SK-N-MC (cell line): ENCODE data around the gene FAM110D.

Experiments
- DNase-seq: peaks from one replicate; pipeline ENCODE4 v3.0.0-alpha.2; 2011; ENCODE audit warnings: low read depth, low spot score
- H3K27ac ChIP-seq: fragments of 200-600 bp; sonication (generic); 2 replicates; pipeline ENCODE4 v1.5.1; 2016; ENCODE audit warnings: mixed run types
- H3K36me3 ChIP-seq: fragments of 200-600 bp; sonication (generic); 2 replicates; pipeline ENCODE4 v1.6.1; 2017; ENCODE audit warnings: antibody characterized with exemption, low read length, mixed read lengths; ENCODE audit not compliant: insufficient read depth
- H3K4me3 ChIP-seq: fragments of 200-600 bp; sonication (generic); 2 replicates; pipeline ENCODE4 v1.5.1; 2016
- H3K9ac ChIP-seq: fragments of 200-600 bp; sonication (generic); 2 replicates; pipeline ENCODE4 v1.8.0; 2017; ENCODE audit warnings: mixed run types, mixed read lengths; ENCODE audit not compliant: insufficient read length
- H3K9me3 ChIP-seq: fragments of 200-600 bp; sonication (generic); 2 replicates; pipeline ENCODE4 v1.6.1; 2017; ENCODE audit warnings: low read depth, mild to moderate bottlenecking, antibody characterized with exemption, low read length, moderate library complexity, mixed read lengths
- EZH2 ChIP-seq: fragments of 200-600 bp; sonication (generic); IDR thresholded peaks from one replicate; pipeline ENCODE4 v1.6.1; 2017; ENCODE audit warnings: antibody characterized with exemption
- FOXP2 ChIP-seq: optimal IDR thresholded peaks from 2 replicates; pipeline ENCODE3; 2011; ENCODE audit warnings: mild to moderate bottlenecking, moderate library complexity; ENCODE audit not compliant: insufficient read depth; ENCODE audit errors: extremely low read length, control extremely low read depth
- POLR2AphosphoS5 ChIP-seq: IDR thresholded peaks from 2 replicates; pipeline ENCODE4 v1.6.1; 2012; ENCODE audit warnings: mild to moderate bottlenecking, low read depth, low read length, borderline replicate concordance

The FAM110D gene

GRCh38 chr1:26184883-26185282, 26.0 kb downstream of the FAM110D start:
- DNase-seq, result no peak
- Histone ChIP-seq H3K9ac (no peak overlapping the region), H3K4me3 (no peak overlapping the region), H3K27ac (no peak overlapping the region), H3K9me3 (no peaks in the 10 kb centered on the region), H3K36me3 (no peaks in the 10 kb centered on the region)
- TF ChIP-seq FOXP2, result no peak

DNA sequence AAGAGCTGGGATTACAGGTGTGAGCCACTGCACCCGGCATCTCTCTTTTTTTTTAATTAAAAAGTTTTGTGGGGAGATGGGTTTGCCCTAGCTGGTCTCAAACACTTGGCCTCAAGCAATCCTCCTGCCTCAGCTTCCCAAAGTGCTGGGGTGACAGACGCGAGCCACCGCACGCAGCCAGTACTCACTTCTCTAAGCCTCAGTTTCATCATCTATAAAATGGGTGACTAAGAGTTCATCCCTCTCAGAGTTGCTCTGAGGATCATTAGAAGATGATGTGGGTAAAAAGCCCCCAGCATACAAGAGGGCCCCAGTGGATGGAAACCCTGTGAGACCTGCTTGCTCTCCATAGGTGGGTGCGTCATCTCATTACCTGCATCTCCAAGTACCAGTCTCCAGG, 29.0 kb downstream of the FAM110D start:
- Histone ChIP-seq H3K9me3 (no peaks in the 10 kb centered on the region), H3K9ac (no peak overlapping the region), H3K36me3 (no peaks in the 10 kb centered on the region), H3K27ac (no peak overlapping the region), H3K4me3 (no peak overlapping the region)
- TF ChIP-seq POLR2AphosphoS5, result no peak
- no peak for TF ChIP-seq EZH2
- no peak for TF ChIP-seq FOXP2
- DNase-seq, result no peak

DNA sequence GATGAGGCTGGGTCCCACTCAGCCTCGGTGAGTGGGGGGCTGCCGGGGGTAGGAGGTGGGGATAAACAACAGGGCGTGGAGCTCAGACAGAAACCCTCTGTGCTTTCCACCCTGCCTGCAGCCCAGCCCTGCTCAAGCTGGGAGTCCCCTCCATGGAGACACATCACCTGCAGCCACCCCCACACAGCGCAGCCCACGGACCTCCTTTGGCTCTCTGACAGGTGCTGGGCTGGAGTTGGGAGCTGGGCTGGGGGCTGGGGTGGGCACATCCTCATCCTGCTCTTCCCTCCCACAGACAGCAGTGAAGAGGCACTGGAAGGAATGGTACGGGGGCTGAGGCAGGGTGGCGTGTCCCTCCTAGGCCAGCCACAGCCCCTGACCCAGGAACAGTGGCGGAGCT, 29.6 kb downstream of the FAM110D start:
- Histone ChIP-seq H3K27ac (no peak overlapping the region), H3K9me3 (no peaks in the 10 kb centered on the region), H3K9ac (no peak overlapping the region), H3K36me3 (no peaks in the 10 kb centered on the region), H3K4me3 (no peak overlapping the region)
- TF ChIP-seq FOXP2 (no peak), EZH2 (no peak)
- DNase-seq, result no peak

GRCh38 chr1:26189331-26189730, 30.5 kb downstream of the FAM110D start:
- no peaks in the 10 kb centered on the region for H3K36me3 ChIP-seq
- no peak for DNase-seq
- H3K4me3 ChIP-seq, result no peak overlapping the region
- H3K9ac ChIP-seq, result no peak overlapping the region
- H3K27ac ChIP-seq, result no peak overlapping the region
- no peaks in the 10 kb centered on the region for H3K9me3 ChIP-seq
- TF ChIP-seq FOXP2 (no peak), POLR2AphosphoS5 (no peak), EZH2 (no peak)

DNA sequence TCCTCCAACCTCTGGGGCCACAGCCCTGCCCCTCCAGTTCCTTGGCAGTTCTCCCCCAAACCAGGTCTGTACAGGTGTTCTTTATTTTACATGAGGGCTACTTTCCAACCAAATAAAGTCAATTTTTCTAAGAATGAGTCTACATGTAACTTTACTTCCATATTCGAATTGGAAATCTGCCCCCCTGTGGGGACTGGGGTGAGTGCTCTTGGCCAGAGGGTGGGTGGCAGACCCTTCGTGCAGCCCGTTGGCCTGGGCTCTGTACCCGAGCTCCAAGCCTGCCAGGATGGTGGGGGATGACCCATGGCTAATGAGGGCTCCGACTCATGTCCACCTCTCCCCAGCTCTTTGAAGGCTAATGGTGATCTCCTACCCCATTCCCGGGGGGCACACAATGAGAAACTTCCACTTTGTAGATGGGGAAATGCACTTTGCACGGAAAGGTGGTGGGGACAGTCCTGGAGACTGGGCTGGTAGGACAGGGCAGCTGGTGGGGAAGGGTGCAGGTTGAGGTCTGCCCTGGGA, 30.9 kb downstream of the FAM110D start:
- Histone ChIP-seq H3K27ac (no peak overlapping the region), H3K9me3 (no peaks in the 10 kb centered on the region), H3K4me3 (no peak overlapping the region), H3K9ac (no peak overlapping the region), H3K36me3 (no peaks in the 10 kb centered on the region)
- TF ChIP-seq FOXP2 (no peak), EZH2 (no peak), POLR2AphosphoS5 (no peak)
- DNase-seq, result no peak

DNA sequence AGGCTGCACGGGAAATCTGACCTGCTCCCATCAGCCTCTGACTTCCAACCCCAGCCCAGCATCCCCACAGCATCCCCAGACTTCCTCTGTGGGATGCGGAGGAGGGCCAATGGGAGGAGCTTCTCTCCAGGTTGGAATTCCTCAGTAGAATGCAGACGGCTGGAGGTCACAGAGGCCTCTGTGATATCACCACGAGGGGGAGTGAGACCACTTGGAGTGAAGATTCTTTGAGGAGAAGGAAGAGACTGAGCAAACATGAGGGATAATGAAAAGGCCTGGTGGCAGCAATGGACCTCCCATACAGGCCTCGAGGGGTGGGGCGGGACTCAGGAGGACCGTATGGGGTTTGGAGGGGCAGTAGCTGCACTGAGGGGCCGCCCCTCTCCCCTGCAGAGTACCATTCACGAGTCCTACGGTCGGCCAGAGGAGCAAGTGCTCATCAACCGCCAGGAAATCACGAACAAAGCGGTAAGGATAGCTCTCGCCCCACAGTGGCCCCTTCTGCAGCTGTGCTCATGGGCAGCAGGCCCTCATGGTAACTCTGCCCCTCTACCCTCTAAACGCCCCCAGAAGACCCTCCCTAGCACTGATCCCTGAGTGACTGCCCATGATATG, 31.6 kb downstream of the FAM110D start, which contains the start of gene CATSPER4:
CATSPER4 (plus strand) TSS at position 230 of the 615 bp plus-strand sequence; CDS start at position 256, 26 bp downstream.
- no peak within 1 kb of the TSS for H3K27ac ChIP-seq
- TF ChIP-seq FOXP2 (no peak), EZH2 (no peak), POLR2AphosphoS5 (no peak)
- DNase-seq, result no peak
- no peak within 1 kb of the TSS for H3K9ac ChIP-seq
- H3K36me3 ChIP-seq, result no peaks in the 10 kb centered on the region
- no peak within 1 kb of the TSS for H3K4me3 ChIP-seq
- no peaks in the 10 kb centered on the region for H3K9me3 ChIP-seq

- Histone ChIP-seq H3K27ac (no peak overlapping the region), H3K4me3 (no peak overlapping the region), H3K9me3 (no peaks in the 10 kb centered on the region), H3K9ac (no peak overlapping the region), H3K36me3 (no peaks in the 10 kb centered on the region)
- no peak for DNase-seq
- no peak for TF ChIP-seq EZH2
- no peak for TF ChIP-seq FOXP2
- TF ChIP-seq POLR2AphosphoS5, result no peak
Measured at GRCh38 chr1:26191739-26192138, 32.9 kb downstream of the FAM110D start.

DNA sequence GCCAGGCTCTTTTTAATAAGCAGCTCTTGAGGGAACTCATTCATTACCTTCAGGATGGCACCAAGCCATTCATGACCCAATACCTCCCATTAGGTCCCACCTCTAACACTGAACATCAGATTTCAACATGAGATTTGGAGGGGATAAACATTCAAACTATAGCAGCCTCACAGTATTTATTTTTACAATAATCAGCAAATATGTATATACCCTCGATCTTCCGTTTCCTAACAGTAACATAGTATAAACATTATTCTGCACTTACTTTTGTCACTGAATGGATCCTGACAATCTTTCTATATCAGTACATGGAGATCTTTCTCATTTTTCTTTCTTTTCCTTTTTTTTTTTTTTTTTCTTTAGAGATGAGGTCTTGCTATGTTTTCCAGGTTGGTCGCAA, 36.9 kb downstream of the FAM110D start:
- Histone ChIP-seq H3K36me3 (no peaks in the 10 kb centered on the region), H3K9me3 (no peaks in the 10 kb centered on the region), H3K4me3 (no peak overlapping the region), H3K27ac (no peak overlapping the region), H3K9ac (no peak overlapping the region)
- no peak for DNase-seq
- TF ChIP-seq FOXP2, result no peak

DNA sequence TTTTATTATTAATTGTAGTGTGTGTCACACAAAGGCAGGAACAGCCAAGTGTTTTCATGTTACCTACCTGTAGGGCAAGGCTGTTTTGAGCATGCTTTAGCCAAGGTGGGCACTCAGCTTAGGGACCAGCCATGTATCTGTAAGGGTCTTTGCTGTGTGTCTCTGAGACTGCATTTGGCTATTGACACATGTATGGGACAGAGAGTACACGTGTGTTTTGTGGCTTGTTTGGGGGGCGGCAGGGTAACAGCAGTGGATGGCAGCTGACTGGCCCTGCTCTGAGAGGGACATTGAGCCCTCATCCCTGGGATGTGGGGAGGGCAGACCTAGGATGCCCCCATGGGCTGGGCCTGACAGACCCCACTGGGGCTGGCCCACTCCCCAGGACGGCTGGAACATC, 38.4 kb downstream of the FAM110D start:
- H3K4me3 ChIP-seq, result no peak overlapping the region
- no peaks in the 10 kb centered on the region for H3K9me3 ChIP-seq
- TF ChIP-seq FOXP2 (no peak), EZH2 (no peak), POLR2AphosphoS5 (no peak)
- no peak overlapping the region for H3K27ac ChIP-seq
- DNase-seq, result no peak
- H3K36me3 ChIP-seq, result no peaks in the 10 kb centered on the region
- no peak overlapping the region for H3K9ac ChIP-seq
